Measurements from ENCODE around the gene PARS2. TPM values are rescaled to one million over a fixed set of nuclear protein-coding genes. Genes with fewer than 3 reads are reported as not detected.
A peak's percentile ranks its signal among the peaks of the same experiment; 100 is the strongest.

Gene PARS2
- total RNA-seq (1 to 10 TPM; 7.9 to 8.2 TPM), polyA plus RNA-seq (3.2 TPM)

- POLR2A ChIA-PET: interaction anchor here (1.0 kb wide), 1 partner anchor 35 kb away, joined by 4 read pairs; no protein-coding TSS in a partner anchor
- peaks cover 16 to 22% (median 21%) of the 10 kb centered on the region in 3 donors for H3K4me1 Mint-ChIP-seq
- peak within 1 kb of the TSS; percentile 55 for H3K27ac ChIP-seq (ENCODE audit: low read depth, low read length)
- H3K36me3 ChIP-seq (ENCODE audit: insufficient read depth, low read length): no peaks in the 10 kb centered on the region
- H3K9me3 ChIP-seq (ENCODE audit: low read length): no peaks in the 10 kb centered on the region
- CTCF ChIA-PET: interaction anchor here (1.1 kb wide), 1 partner anchor 37 kb away, joined by 7 read pairs; the partner anchor contains the start of gene TTC22
- H3K27me3 Mint-ChIP-seq: no peaks in the 10 kb centered on the region
- peak within 1 kb of the TSS; percentile 79 to 97 (median 92) for H3K27ac Mint-ChIP-seq
- peak within 1 kb of the TSS; percentile 72 for H3K4me3 ChIP-seq (ENCODE audit: low read length)
- peak within 1 kb of the TSS; percentile 92 to 96 (median 94) for H3K4me3 Mint-ChIP-seq
- DNase-seq: peak; percentile 95 to 98 (median 96)
- H3K4me1 ChIP-seq (ENCODE audit: insufficient read depth, low read length): peaks cover 10% of the 10 kb centered on the region
- H3K9me3 Mint-ChIP-seq: no peaks in the 10 kb centered on the region
- H3K36me3 Mint-ChIP-seq: peaks cover 0 to 4% (median 0%) of the 10 kb centered on the region in 3 donors
- no peaks in the 10 kb centered on the region for H3K27me3 ChIP-seq (ENCODE audit: insufficient read depth, low read length, poor library complexity, severe bottlenecking)
These were observed at the start of gene PARS2 for GRCh38 chr1:54764133-54764921. TSS of gene PARS2 (minus strand) at chr1:54764523. CDS start at chr1:54759161, 5,362 bp downstream.

GRCh38 chr1:54814126-54814498, 49.8 kb upstream of the PARS2 start:
- no peak for DNase-seq
- Mint-ChIP-seq H3K4me3 (no peak overlapping the region), H3K36me3 (no peaks in the 10 kb centered on the region), H3K4me1 (peaks cover 6 to 14% (median 10%) of the 10 kb centered on the region in 3 donors), H3K27me3 (no peaks in the 10 kb centered on the region), H3K27ac (peak overlapping the region in 1 of 8 donors; percentile 94), H3K9me3 (no peaks in the 10 kb centered on the region)
- ChIA-PET CTCF (no interaction called here), POLR2A (no interaction called here)
- Histone ChIP-seq H3K4me3 (ENCODE audit: low read length) (no peak overlapping the region), H3K27ac (ENCODE audit: low read depth, low read length) (no peak overlapping the region), H3K36me3 (ENCODE audit: insufficient read depth, low read length) (no peaks in the 10 kb centered on the region), H3K9me3 (ENCODE audit: low read length) (no peaks in the 10 kb centered on the region), H3K4me1 (ENCODE audit: insufficient read depth, low read length) (peaks cover 4% of the 10 kb centered on the region), H3K27me3 (ENCODE audit: insufficient read depth, low read length, poor library complexity, severe bottlenecking) (no peaks in the 10 kb centered on the region)

DNA sequence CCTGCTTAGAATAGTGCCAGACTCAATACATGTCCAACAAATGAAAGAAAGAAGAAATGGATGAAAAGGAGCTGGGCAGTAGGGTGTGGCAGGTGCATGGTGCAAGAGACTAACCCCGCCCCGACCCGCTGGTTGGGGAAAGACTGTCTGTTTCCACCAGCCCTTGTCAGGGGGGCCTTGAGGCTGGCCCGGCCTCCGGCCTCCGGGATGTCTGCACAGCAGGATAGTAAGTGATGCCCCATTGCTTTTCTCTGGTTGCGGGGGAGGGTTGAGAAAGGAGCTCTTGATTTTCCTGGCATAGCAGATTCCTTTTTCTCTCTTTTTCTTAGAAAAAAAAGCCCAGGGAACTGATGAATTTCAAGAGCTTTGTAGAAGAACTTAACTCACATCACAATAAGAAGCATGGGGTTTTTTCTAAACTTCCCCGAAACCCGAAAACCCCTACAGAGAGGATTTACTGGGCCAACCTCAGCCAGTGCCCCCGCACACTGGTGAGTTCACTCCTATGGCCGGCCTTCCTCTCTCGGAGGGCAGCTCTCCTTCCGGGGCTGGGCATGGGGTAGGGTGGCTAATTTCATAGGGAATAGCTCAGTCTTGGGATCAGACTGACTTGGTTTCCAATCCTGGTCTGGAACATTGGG, 49.3 kb upstream of the PARS2 start:
- no peaks in the 10 kb centered on the region for H3K9me3 Mint-ChIP-seq
- H3K4me3 Mint-ChIP-seq: peak overlapping the region in 1 of 7 donors; percentile 14
- peaks cover 6 to 14% (median 13%) of the 10 kb centered on the region in 3 donors for H3K4me1 Mint-ChIP-seq
- peak overlapping the region in 1 of 8 donors; percentile 94 for H3K27ac Mint-ChIP-seq
- no peak for DNase-seq
- H3K9me3 ChIP-seq (ENCODE audit: low read length): no peaks in the 10 kb centered on the region
- no peak overlapping the region for H3K27ac ChIP-seq (ENCODE audit: low read depth, low read length)
- no peaks in the 10 kb centered on the region for H3K27me3 Mint-ChIP-seq
- no peaks in the 10 kb centered on the region for H3K27me3 ChIP-seq (ENCODE audit: insufficient read depth, low read length, poor library complexity, severe bottlenecking)
- peaks cover 4% of the 10 kb centered on the region for H3K4me1 ChIP-seq (ENCODE audit: insufficient read depth, low read length)
- no peaks in the 10 kb centered on the region for H3K36me3 Mint-ChIP-seq
- ChIA-PET CTCF (no interaction called here), POLR2A (no interaction called here)
- no peak overlapping the region for H3K4me3 ChIP-seq (ENCODE audit: low read length)
- H3K36me3 ChIP-seq (ENCODE audit: insufficient read depth, low read length): no peaks in the 10 kb centered on the region

DNA sequence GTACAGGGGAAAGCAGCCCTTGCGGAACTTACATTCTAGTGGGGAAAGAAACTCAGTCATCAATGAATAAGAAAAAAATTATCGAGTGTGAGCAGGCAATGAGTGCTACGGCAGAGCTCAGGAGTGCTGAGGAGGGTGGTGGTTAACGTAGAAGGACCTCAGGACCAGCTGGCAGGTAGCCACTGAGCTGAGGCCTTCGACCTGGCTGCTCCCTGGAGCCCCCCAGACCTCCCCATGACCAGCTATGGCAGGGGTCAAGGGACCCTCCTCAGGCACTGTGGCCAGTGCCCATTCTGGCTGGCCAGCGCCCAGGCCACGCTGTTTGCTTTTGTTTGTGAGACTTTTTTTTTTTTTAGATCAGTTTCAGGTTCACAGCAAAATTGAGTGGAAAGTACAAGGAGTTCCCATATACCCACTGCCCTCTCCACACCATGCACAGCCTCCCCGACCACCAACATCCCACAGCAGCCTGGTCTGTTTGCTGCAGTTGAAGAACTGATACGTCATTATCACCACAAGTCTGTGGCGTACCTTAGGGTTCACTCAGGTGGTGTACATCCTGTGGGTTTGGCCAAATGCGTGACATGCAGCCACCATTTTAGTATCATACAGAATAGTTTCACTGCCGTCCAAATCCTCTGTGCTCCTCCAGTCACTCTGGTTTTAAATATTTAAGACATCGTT, 48.6 kb upstream of the PARS2 start:
- peaks cover 5 to 16% (median 14%) of the 10 kb centered on the region in 3 donors for H3K4me1 Mint-ChIP-seq
- H3K9me3 Mint-ChIP-seq: no peaks in the 10 kb centered on the region
- Histone ChIP-seq H3K9me3 (ENCODE audit: low read length) (no peaks in the 10 kb centered on the region), H3K4me1 (ENCODE audit: insufficient read depth, low read length) (peaks cover 4% of the 10 kb centered on the region), H3K36me3 (ENCODE audit: insufficient read depth, low read length) (no peaks in the 10 kb centered on the region), H3K4me3 (ENCODE audit: low read length) (no peak overlapping the region), H3K27ac (ENCODE audit: low read depth, low read length) (no peak overlapping the region), H3K27me3 (ENCODE audit: insufficient read depth, low read length, poor library complexity, severe bottlenecking) (no peaks in the 10 kb centered on the region)
- H3K27me3 Mint-ChIP-seq: no peaks in the 10 kb centered on the region
- H3K27ac Mint-ChIP-seq: peak overlapping the region in 1 of 8 donors; percentile 94
- POLR2A ChIA-PET: no interaction called here
- no peaks in the 10 kb centered on the region for H3K36me3 Mint-ChIP-seq
- CTCF ChIA-PET: interaction anchor here (0.7 to 1.3 kb wide), 4 partner anchors 11 to 951 kb away, joined by 3 to 4 read pairs (median 3); no protein-coding TSS in a partner anchor
- DNase-seq: peak in 1 of 5 donors; percentile 24
- peak overlapping the region in 1 of 7 donors; percentile 14 for H3K4me3 Mint-ChIP-seq

DNA sequence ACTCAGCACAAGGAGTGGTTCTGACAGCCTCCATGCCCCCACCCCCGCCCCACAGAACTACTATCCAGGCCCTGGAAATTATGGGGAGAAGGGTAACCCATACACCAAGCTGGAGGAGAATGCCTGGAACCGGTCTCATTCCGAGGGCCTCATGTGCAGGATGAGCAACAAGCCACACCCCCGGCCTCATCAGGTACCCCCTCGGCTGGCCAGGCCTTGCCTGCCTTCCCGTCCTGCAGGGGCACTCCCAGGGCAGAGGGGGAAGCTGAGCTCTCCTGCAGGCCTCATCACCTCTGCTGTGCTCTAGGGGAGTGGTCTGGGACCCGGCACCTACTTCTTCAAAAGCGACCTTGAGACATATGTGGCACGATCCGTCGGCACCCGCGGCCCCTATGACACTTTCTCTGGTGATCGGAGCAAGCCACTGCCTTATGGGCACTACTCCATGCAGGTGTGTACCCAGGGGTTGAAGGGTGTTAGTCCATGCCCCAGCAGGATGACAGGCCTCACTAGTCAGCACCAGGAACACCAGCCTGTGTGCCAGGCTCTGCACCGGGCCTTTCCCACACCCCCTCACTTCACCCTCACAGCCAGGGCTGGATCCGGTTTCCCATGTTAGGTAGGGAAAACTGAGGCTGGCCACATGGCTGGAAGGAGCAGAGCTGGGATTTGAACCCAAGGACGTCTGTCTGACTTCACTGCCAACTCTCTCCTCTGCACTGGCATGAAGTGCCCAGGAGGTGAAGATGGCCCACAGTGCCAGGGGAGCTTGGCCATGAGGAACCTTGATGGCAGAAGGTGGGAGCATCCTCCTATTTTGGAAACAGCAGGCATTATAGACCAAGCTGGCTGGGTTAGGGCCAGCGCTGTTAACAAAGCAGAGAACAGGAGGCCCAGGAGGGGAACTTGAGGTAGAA, 47.7 kb upstream of the PARS2 start:
- Mint-ChIP-seq H3K27ac (no peak overlapping the region), H3K27me3 (no peaks in the 10 kb centered on the region), H3K36me3 (no peaks in the 10 kb centered on the region), H3K9me3 (no peaks in the 10 kb centered on the region), H3K4me3 (no peak overlapping the region), H3K4me1 (peaks cover 12 to 24% (median 22%) of the 10 kb centered on the region in 3 donors)
- DNase-seq: no peak
- ChIA-PET CTCF (interaction anchor here (0.7 to 1.8 kb wide), 5 partner anchors 10 to 950 kb away, joined by 3 to 4 read pairs (median 3); no protein-coding TSS in a partner anchor), POLR2A (no interaction called here)
- H3K4me1 ChIP-seq (ENCODE audit: insufficient read depth, low read length): peaks cover 12% of the 10 kb centered on the region
- H3K27ac ChIP-seq (ENCODE audit: low read depth, low read length): no peak overlapping the region
- H3K27me3 ChIP-seq (ENCODE audit: insufficient read depth, low read length, poor library complexity, severe bottlenecking): no peaks in the 10 kb centered on the region
- no peaks in the 10 kb centered on the region for H3K36me3 ChIP-seq (ENCODE audit: insufficient read depth, low read length)
- H3K9me3 ChIP-seq (ENCODE audit: low read length): no peaks in the 10 kb centered on the region
- no peak overlapping the region for H3K4me3 ChIP-seq (ENCODE audit: low read length)

DNA sequence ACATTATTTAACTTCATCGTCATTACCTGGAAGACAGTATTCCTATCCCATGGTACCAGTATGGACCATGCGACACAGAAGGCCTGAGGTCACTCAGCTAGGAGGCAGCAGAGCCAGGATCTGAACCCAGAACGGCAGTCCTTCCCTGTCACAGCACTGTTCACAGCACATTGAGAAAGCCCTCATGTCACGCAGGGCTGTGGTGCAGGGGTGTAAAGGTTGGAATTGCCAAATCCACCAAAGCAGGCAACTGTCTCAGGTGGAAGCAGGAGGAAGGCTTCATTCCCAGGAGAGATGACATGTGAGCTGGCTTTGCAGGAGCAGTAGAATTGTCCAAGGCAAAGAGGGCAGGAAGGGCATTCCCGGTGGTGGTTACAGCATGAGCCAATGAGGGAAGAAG, 46.7 kb upstream of the PARS2 start:
- CTCF ChIA-PET: interaction anchor here (1.2 to 1.8 kb wide), 2 partner anchors 132 to 688 kb away, joined by 3 to 4 read pairs; no protein-coding TSS in a partner anchor
- H3K27me3 Mint-ChIP-seq: no peaks in the 10 kb centered on the region
- no peaks in the 10 kb centered on the region for H3K36me3 ChIP-seq (ENCODE audit: insufficient read depth, low read length)
- H3K4me3 Mint-ChIP-seq: no peak overlapping the region
- peaks cover 15% of the 10 kb centered on the region for H3K4me1 ChIP-seq (ENCODE audit: insufficient read depth, low read length)
- no peak overlapping the region for H3K27ac Mint-ChIP-seq
- H3K36me3 Mint-ChIP-seq: no peaks in the 10 kb centered on the region
- H3K27ac ChIP-seq (ENCODE audit: low read depth, low read length): no peak overlapping the region
- H3K9me3 Mint-ChIP-seq: no peaks in the 10 kb centered on the region
- H3K4me1 Mint-ChIP-seq: peaks cover 20 to 31% (median 25%) of the 10 kb centered on the region in 3 donors
- no peak for DNase-seq
- no peak overlapping the region for H3K4me3 ChIP-seq (ENCODE audit: low read length)
- H3K27me3 ChIP-seq (ENCODE audit: insufficient read depth, low read length, poor library complexity, severe bottlenecking): no peaks in the 10 kb centered on the region
- no peaks in the 10 kb centered on the region for H3K9me3 ChIP-seq (ENCODE audit: low read length)
- POLR2A ChIA-PET: no interaction called here
